HG03196 (cell line): ENCODE results near the gene NKTR.

Source experiments
- ATAC-seq: cut with Tn5 transposase; IDR thresholded peaks from one replicate; pipeline ENCODE4 v1.9.1; 2021; ENCODE audit not compliant: unreplicated experiment

Gene NKTR

GRCh38 chr3:42691816-42692666 is 91.6 kb downstream of the NKTR start:
- ATAC-seq: no peak

- ATAC-seq: no peak
These were observed 92.4 kb downstream of the NKTR start for GRCh38 chr3:42692667-42693529.

- ATAC-seq: no peak
These were observed 93.0 kb downstream of the NKTR start for GRCh38 chr3:42693530-42693930.

- ATAC-seq: no peak
These were observed 93.9 kb downstream of the NKTR start for GRCh38 chr3:42694366-42694765.

DNA sequence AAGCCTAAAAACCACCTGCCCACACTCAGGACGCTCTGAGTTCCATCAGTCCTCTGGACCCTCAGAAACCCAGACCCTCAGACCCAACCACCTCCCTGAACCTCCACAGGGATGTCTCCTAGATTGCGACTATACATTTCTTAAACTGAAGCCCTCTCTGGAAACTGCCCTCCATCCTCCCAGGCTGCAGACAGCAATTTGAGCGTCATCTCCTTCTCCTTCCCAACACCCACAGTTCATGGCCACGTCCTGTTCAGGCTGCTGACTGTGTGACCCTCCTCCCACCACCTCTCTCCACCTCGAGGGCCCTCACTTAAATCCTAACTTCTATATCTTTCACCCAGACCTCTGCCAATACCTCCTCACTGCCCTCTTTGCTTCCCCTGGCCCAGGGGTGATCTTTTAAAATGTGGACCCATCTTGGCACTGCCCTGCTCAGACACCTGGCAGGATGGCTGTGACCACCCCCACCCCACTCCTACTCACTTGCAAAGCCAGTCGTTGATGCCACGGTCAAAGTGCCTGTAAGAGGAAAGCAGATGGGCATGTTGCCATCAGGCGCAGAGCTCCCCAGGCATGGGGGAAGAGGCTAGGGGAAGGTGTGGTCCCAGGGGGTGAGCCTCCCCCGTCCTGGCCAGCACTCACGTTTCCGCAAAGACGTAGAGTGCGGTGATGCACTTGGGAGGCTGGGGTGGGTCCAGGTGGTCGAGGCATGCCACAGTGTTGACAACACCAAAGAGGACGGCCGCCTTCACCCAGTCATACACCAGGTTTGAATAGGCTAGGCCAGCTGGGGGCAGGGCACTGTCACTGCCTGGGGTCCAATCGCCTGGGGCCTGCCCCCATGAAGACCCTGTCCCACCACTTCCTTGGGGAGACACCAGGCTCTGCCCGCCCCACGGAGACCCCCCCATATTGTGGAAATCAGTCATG is 96.1 kb downstream of the NKTR start:
- ATAC-seq: no peak

DNA sequence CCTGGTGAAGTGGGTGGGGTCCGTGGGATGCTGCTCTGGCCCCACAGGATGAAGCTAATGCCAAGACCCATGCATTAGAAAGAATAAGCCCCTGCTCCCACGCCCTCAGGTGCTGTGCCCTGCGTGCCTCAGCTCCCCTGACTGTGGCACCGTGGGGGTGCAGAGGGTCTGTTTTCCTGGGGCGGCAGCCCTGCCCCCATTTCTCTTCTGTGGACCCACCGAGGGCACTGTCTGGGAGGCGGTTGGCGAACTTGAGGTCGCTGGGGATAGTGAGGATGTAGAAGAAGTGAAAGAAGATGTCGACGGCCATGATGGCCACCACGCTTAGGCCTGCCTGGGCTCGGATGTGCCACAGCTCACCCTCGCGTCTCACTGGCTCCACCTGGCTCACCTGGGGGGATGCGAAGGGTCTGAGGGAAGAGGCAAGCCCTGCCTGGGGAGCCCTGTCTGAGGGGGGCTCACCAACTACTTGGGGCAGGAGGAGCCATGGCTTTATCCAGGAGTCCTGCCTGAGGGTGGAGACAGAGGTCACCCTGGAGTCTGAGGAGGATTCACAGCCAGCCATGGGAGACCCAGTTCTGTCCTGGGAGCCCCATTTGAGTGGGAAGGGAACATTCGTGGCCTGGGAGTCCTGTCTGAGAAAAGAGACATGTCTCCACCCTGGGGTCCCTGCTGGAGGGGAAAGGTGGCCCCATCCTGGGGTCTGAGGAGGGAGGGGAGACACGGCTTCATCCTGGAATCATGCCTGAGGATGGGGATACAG is 97.0 kb downstream of the NKTR start:
- ATAC-seq: no peak
